ENCODE results near the gene SLC5A2. TPM values are rescaled to one million over a fixed set of nuclear protein-coding genes. Genes with fewer than 3 reads are reported as not detected.

SLC5A2 gene
- total and polyA plus RNA-seq, 2 donors (not counting 1 experiment from before 2014, with no cell fraction given): not detected

DNA sequence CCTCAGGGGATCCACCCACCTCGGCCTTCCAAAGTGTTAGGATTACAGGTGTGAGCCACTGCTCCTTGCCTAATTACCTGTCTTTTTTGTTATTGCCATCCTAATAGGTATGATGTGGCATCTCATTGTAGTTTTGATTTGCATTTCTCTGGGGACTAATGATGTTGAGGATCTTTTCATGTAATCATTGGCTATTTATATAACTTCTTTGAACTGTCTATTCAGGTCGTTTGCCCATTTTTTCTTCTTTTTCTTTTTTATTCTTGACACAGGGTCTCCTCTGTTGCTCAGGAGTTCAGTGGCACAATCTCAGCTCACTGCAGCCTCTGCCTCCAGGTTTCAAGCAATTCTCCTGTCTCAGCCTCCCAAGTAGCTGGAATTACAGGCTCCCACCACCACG lies 12.3 kb upstream of the SLC5A2 start:
- Histone ChIP-seq H3K79me2 (ENCODE audit: control insufficient read depth, insufficient read depth, low read length) (peaks cover 13% of the 10 kb centered on the region), H3K9me3 (ENCODE audit: control insufficient read depth, insufficient read depth, low read depth, low read length) (no peaks in the 10 kb centered on the region), H3K27me3 (ENCODE audit: control insufficient read depth, insufficient read depth, low read length) (no peaks in the 10 kb centered on the region), H3K4me2 (ENCODE audit: extremely low read depth, insufficient read depth, low read length) (peak overlapping the region; percentile 96), H3K9ac (ENCODE audit: insufficient read depth, low read length) (no peak overlapping the region), H3K36me3 (ENCODE audit: control insufficient read depth, insufficient read depth, low read length) (peaks cover 30% of the 10 kb centered on the region), H2AFZ (ENCODE audit: low read length) (no peak overlapping the region), H3K27ac (ENCODE audit: insufficient read depth, low read length) (peak overlapping the region; percentile 93), H3K4me1 (ENCODE audit: control insufficient read depth, extremely low read depth, insufficient read depth, low read length) (peaks cover 16% of the 10 kb centered on the region), H3K4me3 (replicated peaks in 1 of 4; ENCODE audit: control extremely low read depth in 1 of 4, insufficient read depth in 1 of 4, low read depth in 3 of 4, low read length in 4 of 4) (peak overlapping the region; percentile 68 to 92 (median 80)), H4K20me1 (ENCODE audit: control insufficient read depth, extremely low read depth, insufficient read depth, low read length) (no peaks in the 10 kb centered on the region)
- TF ChIP-seq, protein P1, sequence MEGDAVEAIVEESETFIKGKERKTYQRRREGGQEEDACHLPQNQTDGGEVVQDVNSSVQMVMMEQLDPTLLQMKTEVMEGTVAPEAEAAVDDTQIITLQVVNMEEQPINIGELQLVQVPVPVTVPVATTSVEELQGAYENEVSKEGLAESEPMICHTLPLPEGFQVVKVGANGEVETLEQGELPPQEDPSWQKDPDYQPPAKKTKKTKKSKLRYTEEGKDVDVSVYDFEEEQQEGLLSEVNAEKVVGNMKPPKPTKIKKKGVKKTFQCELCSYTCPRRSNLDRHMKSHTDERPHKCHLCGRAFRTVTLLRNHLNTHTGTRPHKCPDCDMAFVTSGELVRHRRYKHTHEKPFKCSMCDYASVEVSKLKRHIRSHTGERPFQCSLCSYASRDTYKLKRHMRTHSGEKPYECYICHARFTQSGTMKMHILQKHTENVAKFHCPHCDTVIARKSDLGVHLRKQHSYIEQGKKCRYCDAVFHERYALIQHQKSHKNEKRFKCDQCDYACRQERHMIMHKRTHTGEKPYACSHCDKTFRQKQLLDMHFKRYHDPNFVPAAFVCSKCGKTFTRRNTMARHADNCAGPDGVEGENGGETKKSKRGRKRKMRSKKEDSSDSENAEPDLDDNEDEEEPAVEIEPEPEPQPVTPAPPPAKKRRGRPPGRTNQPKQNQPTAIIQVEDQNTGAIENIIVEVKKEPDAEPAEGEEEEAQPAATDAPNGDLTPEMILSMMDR (conservative IDR thresholded peaks at IDR 0.05 in 1 of 2, IDR thresholded peaks at IDR 0.05 in 1 of 2; ENCODE audit: low read depth in 1 of 2, low read length in 2 of 2): no peak
- no peak for TF ChIP-seq EZH2 (IDR thresholded peaks at IDR 0.05; ENCODE audit: low read length, missing control alignments)
- DNase-seq (ENCODE audit: low read depth in 2 of 2): no peak

DNA sequence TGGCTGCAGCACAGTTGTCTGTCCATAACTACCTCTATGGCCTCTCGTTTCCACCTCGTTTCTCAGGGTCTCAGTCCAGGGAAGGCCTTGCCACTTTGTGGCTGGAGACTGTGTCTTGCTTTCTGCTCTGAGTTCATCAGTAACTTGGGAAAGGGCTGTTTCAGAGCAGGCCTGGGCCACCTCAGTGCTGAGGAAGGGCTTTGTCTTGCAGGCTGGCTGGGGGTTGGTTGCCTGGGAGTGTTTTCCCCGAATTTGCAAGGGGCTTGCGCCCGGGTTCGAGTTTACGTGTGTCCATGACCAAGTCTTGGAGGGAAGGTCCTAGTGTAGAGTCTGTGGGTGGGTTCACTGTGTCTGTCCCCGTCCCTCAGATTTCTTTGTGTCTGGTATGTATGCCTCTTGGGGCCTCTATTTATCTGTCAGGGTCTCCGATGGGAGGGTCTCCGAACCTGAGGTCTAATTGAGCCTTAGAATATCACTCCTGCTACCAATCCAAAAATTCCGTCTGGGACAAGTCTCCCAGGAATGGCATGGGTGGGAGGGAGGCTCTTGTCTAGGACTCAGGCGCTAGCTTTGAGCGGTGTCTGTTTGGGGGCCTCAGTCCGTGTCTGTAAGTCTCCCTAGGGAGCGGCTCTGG lies 11.6 kb upstream of the SLC5A2 start:
- no peak for TF ChIP-seq EZH2 (IDR thresholded peaks at IDR 0.05; ENCODE audit: low read length, missing control alignments)
- Histone ChIP-seq H3K27ac (ENCODE audit: insufficient read depth, low read length) (peak overlapping the region; percentile 93), H3K4me3 (replicated peaks in 1 of 4; ENCODE audit: control extremely low read depth in 1 of 4, insufficient read depth in 1 of 4, low read depth in 3 of 4, low read length in 4 of 4) (peak overlapping the region; percentile 68 to 92 (median 80)), H2AFZ (ENCODE audit: low read length) (peak overlapping the region; percentile 54), H3K27me3 (ENCODE audit: control insufficient read depth, insufficient read depth, low read length) (no peaks in the 10 kb centered on the region), H3K79me2 (ENCODE audit: control insufficient read depth, insufficient read depth, low read length) (peaks cover 15% of the 10 kb centered on the region), H3K4me2 (ENCODE audit: extremely low read depth, insufficient read depth, low read length) (peak overlapping the region; percentile 96), H3K9me3 (ENCODE audit: control insufficient read depth, insufficient read depth, low read depth, low read length) (no peaks in the 10 kb centered on the region), H3K4me1 (ENCODE audit: control insufficient read depth, extremely low read depth, insufficient read depth, low read length) (peaks cover 16% of the 10 kb centered on the region), H3K9ac (ENCODE audit: insufficient read depth, low read length) (peak overlapping the region; percentile 71), H3K36me3 (ENCODE audit: control insufficient read depth, insufficient read depth, low read length) (peaks cover 34% of the 10 kb centered on the region), H4K20me1 (ENCODE audit: control insufficient read depth, extremely low read depth, insufficient read depth, low read length) (no peaks in the 10 kb centered on the region)
- no peak for DNase-seq (ENCODE audit: low read depth in 2 of 2)

DNA sequence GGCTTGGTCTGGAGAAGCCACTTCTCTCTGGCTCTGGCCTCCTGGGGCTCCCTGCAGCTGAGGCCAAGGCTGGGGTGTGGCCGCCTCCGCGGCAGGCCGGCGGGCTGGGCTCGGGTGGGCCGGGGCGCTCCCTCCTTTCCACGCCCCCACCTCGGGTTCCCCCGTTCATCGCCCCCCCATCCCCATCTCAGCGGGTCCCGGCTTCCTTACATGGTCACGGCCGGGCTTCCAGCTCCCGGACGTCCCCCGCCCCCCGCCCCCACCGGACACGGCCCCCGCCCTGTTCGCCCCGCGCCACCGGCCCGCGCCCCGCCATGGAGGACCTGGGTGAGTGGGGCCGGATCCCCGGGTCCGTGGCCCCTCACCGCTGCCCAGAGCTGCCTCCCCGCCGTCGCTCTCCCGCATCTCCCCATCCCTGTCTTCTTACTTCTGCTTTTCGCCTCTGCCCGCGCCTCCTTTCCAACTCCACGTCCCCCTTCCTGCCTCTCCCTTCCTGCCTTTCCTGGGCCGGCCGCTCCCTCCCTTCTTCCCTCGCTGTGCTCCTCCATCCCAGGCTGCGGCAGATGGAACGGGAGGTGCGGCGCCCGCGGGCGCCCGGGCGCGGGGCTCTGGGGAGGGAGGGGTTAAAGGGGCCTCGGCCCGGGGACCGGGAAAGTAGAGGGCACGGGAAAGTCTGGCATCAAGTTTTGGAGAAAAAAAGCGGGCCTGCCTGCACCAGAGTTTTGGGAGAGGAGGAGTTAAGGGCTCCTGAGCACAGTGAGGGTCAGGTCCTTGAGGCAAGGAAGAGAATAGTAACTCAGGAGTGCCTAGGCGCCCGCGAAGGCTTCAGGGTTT lies 10.8 kb upstream of the SLC5A2 start, which contains the start of gene TGFB1I1:
Gene TGFB1I1 (plus strand): TSS at position 278 of the 834 bp plus-strand sequence. CDS start 37 bp downstream, at position 315.
- Histone ChIP-seq H3K27ac (ENCODE audit: insufficient read depth, low read length) (peak within 1 kb of the TSS; percentile 95), H3K4me3 (replicated peaks in 1 of 4; ENCODE audit: control extremely low read depth in 1 of 4, insufficient read depth in 1 of 4, low read depth in 3 of 4, low read length in 4 of 4) (peak within 1 kb of the TSS; percentile 76 to 92 (median 86)), H3K4me2 (ENCODE audit: extremely low read depth, insufficient read depth, low read length) (peak within 1 kb of the TSS; percentile 96), H3K4me1 (ENCODE audit: control insufficient read depth, extremely low read depth, insufficient read depth, low read length) (peaks cover 16% of the 10 kb centered on the region), H3K9me3 (ENCODE audit: control insufficient read depth, insufficient read depth, low read depth, low read length) (no peaks in the 10 kb centered on the region), H2AFZ (ENCODE audit: low read length) (peak within 1 kb of the TSS; percentile 73), H3K36me3 (ENCODE audit: control insufficient read depth, insufficient read depth, low read length) (peaks cover 32% of the 10 kb centered on the region), H3K79me2 (ENCODE audit: control insufficient read depth, insufficient read depth, low read length) (peaks cover 15% of the 10 kb centered on the region), H3K27me3 (ENCODE audit: control insufficient read depth, insufficient read depth, low read length) (no peaks in the 10 kb centered on the region), H3K9ac (ENCODE audit: insufficient read depth, low read length) (peak within 1 kb of the TSS; percentile 93), H4K20me1 (ENCODE audit: control insufficient read depth, extremely low read depth, insufficient read depth, low read length) (no peaks in the 10 kb centered on the region)
- DNase-seq (ENCODE audit: low read depth in 2 of 2): peak; percentile 87
- no peak for TF ChIP-seq EZH2 (IDR thresholded peaks at IDR 0.05; ENCODE audit: low read length, missing control alignments)
- TF ChIP-seq, protein P1 (conservative IDR thresholded peaks at IDR 0.05 in 1 of 2, IDR thresholded peaks at IDR 0.05 in 1 of 2; ENCODE audit: low read depth in 1 of 2, low read length in 2 of 2): no peak
